Measurements from ENCODE around the gene PPP1R3G. TPM values are rescaled to one million over a fixed set of nuclear protein-coding genes. Genes with fewer than 3 reads are reported as not detected.

Gene PPP1R3G
- total and polyA plus RNA-seq, 2 of the 13 experiments (the other 11 are each of a cell fraction or from before 2014, with no cell fraction given): 1.2 to 1.3 TPM

- TF ChIP-seq PBX2 (CRISPR knock-in tag; IDR thresholded peaks at IDR 0.05): no peak
- no peak for TF ChIP-seq KMT2B (CRISPR knock-in tag; IDR thresholded peaks at IDR 0.05)
- no peak for TF ChIP-seq THAP11 (CRISPR knock-in tag; IDR thresholded peaks at IDR 0.05)
- TF ChIP-seq ZFP36L2 (CRISPR knock-in tag; IDR thresholded peaks at IDR 0.05): no peak
Measured at GRCh38 chr6:5083307-5083583, 1.9 kb upstream of the PPP1R3G start (continued).

GRCh38 chr6:5083813-5084359 lies 1.3 kb upstream of the PPP1R3G start:
- CTCF ChIA-PET (ENCODE audit: low intra/inter-chr PET ratio, low total read pairs): no interaction called here
- Histone ChIP-seq H2AFZ (ENCODE audit: low read length) (no peak overlapping the region), H3K4me1 (ENCODE audit: insufficient read depth, low read length) (peaks cover 75% of the 10 kb centered on the region), H3K27ac (ENCODE audit: extremely low read length, insufficient read depth, low read length) (peak overlapping the region; percentile 81), H3K4me3 (replicated peaks in 1 of 3; ENCODE audit: insufficient read depth in 1 of 3, low read depth in 2 of 3, low read length in 3 of 3) (peak overlapping the region; percentile 49 to 71 (median 51)), H3K27me3 (ENCODE audit: control insufficient read depth in 1 of 2, insufficient read depth in 2 of 2, low read length in 2 of 2) (no peaks in the 10 kb centered on the region), H3K36me3 (replicated peaks in 1 of 2; ENCODE audit: control insufficient read depth in 1 of 2, insufficient read depth in 2 of 2, low read length in 2 of 2) (no peaks in the 10 kb centered on the region), H3K79me2 (ENCODE audit: insufficient read depth, low read length) (peaks cover 5% of the 10 kb centered on the region), H3K9me3 (ENCODE audit: low read length) (no peaks in the 10 kb centered on the region), H3K9ac (ENCODE audit: insufficient read depth, low read depth, low read length) (peak overlapping the region; percentile 76), H4K20me1 (ENCODE audit: insufficient read depth, low read length) (no peaks in the 10 kb centered on the region), H3K4me2 (ENCODE audit: low read depth, low read length) (peak overlapping the region; percentile 96)
- in situ Hi-C loops (cut with HindIII; ENCODE audit: extremely low pct_ligation_motif_present, low pct_unique_long_range_greater_than_20kb): no loop called here
- no peak for DNase-seq (ENCODE audit: low spot score)
- no peak; the same call in 2 of the 3 replicates for ATAC-seq
- BruUV-seq (replicated peaks): TSS peak; percentile 53
- FAIRE-seq: no peak
- 33% methylated on average over 18 of the region's 18 CpGs for WGBS (ENCODE audit: low lambda C conversion rate)
- POLR2A ChIA-PET: interaction anchor here (1.2 to 2.3 kb wide), 3 partner anchors 13 to 80 kb away, joined by 3 to 12 read pairs (median 9); partner anchors contain the start of gene RPP40
- intact Hi-C loops (cut with micrococcal nuclease; ENCODE audit: unreplicated experiment): loop anchor here (5.0 kb wide), 1 partner anchor 33 kb away; no protein-coding TSS in a partner anchor
- peak; percentile 65; the same call in 1 of the 2 replicates for TF ChIP-seq ZNF33B (CRISPR knock-in tag; IDR thresholded peaks at IDR 0.05)
- TF ChIP-seq TIGD3 (CRISPR knock-in tag; IDR thresholded peaks at IDR 0.05; ENCODE audit: borderline replicate concordance): 0 out of 2 replicates have a peak, but pooled peaks have one; percentile 70
- no peak for TF ChIP-seq MAX (IDR thresholded peaks at IDR 0.05)
- TF ChIP-seq ZNF850 (CRISPR knock-in tag; conservative IDR thresholded peaks at IDR 0.05): no peak
- no peak for TF ChIP-seq KDM5B (CRISPR knock-in tag; IDR thresholded peaks at IDR 0.05; ENCODE audit: borderline replicate concordance)
- TF ChIP-seq PHB2 (IDR thresholded peaks at IDR 0.05; ENCODE audit: partially characterized antibody): no peak
- TF ChIP-seq ZNF205 (CRISPR knock-in tag; IDR thresholded peaks at IDR 0.05): no peak
- no peak for TF ChIP-seq THAP11 (CRISPR knock-in tag; IDR thresholded peaks at IDR 0.05)
- 0 out of 2 replicates have a peak, but pooled peaks have one; percentile 9 for TF ChIP-seq PPARG (CRISPR knock-in tag; conservative IDR thresholded peaks at IDR 0.05)
- TF ChIP-seq ZNF891 (CRISPR knock-in tag; IDR thresholded peaks at IDR 0.05): no peak; the same call in 1 of the 2 replicates
- no peak for TF ChIP-seq DNMT1 (CRISPR knock-in tag; IDR thresholded peaks at IDR 0.05)
- TF ChIP-seq PCBP2 (optimal IDR thresholded peaks at IDR 0.05; ENCODE audit: low read depth, low read length, poor library complexity, severe bottlenecking): no peak
- no peak for TF ChIP-seq ZNF607 (CRISPR knock-in tag; IDR thresholded peaks at IDR 0.05; ENCODE audit: borderline replicate concordance)
- no peak for TF ChIP-seq ATF7 (IDR thresholded peaks at IDR 0.05)
- TF ChIP-seq ATF7 (CRISPR knock-in tag; IDR thresholded peaks at IDR 0.05): no peak
- TF ChIP-seq POGZ (CRISPR knock-in tag; IDR thresholded peaks at IDR 0.05): no peak
- no peak for TF ChIP-seq ZNF777 (CRISPR knock-in tag; IDR thresholded peaks at IDR 0.05)
- peak; percentile 63 for TF ChIP-seq PHF8 (CRISPR knock-in tag; IDR thresholded peaks at IDR 0.05)
- no peak for TF ChIP-seq ZBTB39 (CRISPR knock-in tag; IDR thresholded peaks at IDR 0.05)
